GM04504 (cell line): Measurements from ENCODE around the gene RABL3.
"Not testable (repeated sequence)": the region's sequence is repeated elsewhere in the genome, so short reads cannot be mapped to it uniquely, and the experiment has no call there.

ENCODE experiments used
- DNase-seq: peaks from one replicate; pipeline ENCODE4 v3.0.0-alpha.2; 2012; ENCODE audit warnings: low read depth

Gene RABL3

GRCh38 chr3:120682095-120682681 lies 60.1 kb downstream of the RABL3 start, which contains the start of gene HGD:
Gene HGD (minus strand): TSS chr3:120682239. CDS start chr3:120682111, 128 bp downstream.
- no peak for DNase-seq

GRCh38 chr3:120681506-120682038 lies 60.7 kb downstream of the RABL3 start:
- DNase-seq: no peak

- DNase-seq: no peak
Measured at GRCh38 chr3:120681018-120681417, 61.3 kb downstream of the RABL3 start.

- DNase-seq: no peak
Measured at GRCh38 chr3:120680193-120680894, 62.0 kb downstream of the RABL3 start.

GRCh38 chr3:120678984-120679383 lies 63.3 kb downstream of the RABL3 start:
- no peak for DNase-seq

GRCh38 chr3:120678331-120678947 lies 63.9 kb downstream of the RABL3 start:
- DNase-seq: peak; percentile 42

- not testable (repeated sequence) for DNase-seq
Measured at GRCh38 chr3:120677193-120677592, 65.1 kb downstream of the RABL3 start.

GRCh38 chr3:120673116-120673515 lies 69.2 kb downstream of the RABL3 start:
- DNase-seq: no peak

GRCh38 chr3:120670576-120670975 lies 71.7 kb downstream of the RABL3 start:
- DNase-seq: no peak

- no peak for DNase-seq
Measured at GRCh38 chr3:120664926-120665325, 77.4 kb downstream of the RABL3 start.

GRCh38 chr3:120661945-120662344 lies 80.4 kb downstream of the RABL3 start:
- DNase-seq: no peak

- DNase-seq: no peak
Measured at GRCh38 chr3:120661106-120661905, 81.0 kb downstream of the RABL3 start.

- no peak for DNase-seq
Measured at GRCh38 chr3:120659834-120660233, 82.5 kb downstream of the RABL3 start.

- DNase-seq: no peak
Measured at GRCh38 chr3:120659285-120659684, 83.0 kb downstream of the RABL3 start.

- DNase-seq: no peak
Measured at GRCh38 chr3:120652896-120653545, 89.3 kb downstream of the RABL3 start.

- DNase-seq: no peak
Measured at GRCh38 chr3:120652281-120652680, 90.0 kb downstream of the RABL3 start.

GRCh38 chr3:120650311-120650710 lies 92.0 kb downstream of the RABL3 start:
- no peak for DNase-seq

GRCh38 chr3:120649830-120650233 lies 92.5 kb downstream of the RABL3 start:
- no peak for DNase-seq

GRCh38 chr3:120648290-120648689 lies 94.0 kb downstream of the RABL3 start:
- DNase-seq: no peak

- DNase-seq: no peak
Measured at GRCh38 chr3:120646771-120647432, 95.4 kb downstream of the RABL3 start.
